ENCODE measurements around the gene SALL3. TPM values are rescaled to one million over a fixed set of nuclear protein-coding genes. Genes with fewer than 3 reads are reported as not detected.

Gene SALL3
- total and polyA plus RNA-seq, 2 of the 13 experiments (the other 11 are each of a cell fraction or from before 2014, with no cell fraction given) = not detected

DNA sequence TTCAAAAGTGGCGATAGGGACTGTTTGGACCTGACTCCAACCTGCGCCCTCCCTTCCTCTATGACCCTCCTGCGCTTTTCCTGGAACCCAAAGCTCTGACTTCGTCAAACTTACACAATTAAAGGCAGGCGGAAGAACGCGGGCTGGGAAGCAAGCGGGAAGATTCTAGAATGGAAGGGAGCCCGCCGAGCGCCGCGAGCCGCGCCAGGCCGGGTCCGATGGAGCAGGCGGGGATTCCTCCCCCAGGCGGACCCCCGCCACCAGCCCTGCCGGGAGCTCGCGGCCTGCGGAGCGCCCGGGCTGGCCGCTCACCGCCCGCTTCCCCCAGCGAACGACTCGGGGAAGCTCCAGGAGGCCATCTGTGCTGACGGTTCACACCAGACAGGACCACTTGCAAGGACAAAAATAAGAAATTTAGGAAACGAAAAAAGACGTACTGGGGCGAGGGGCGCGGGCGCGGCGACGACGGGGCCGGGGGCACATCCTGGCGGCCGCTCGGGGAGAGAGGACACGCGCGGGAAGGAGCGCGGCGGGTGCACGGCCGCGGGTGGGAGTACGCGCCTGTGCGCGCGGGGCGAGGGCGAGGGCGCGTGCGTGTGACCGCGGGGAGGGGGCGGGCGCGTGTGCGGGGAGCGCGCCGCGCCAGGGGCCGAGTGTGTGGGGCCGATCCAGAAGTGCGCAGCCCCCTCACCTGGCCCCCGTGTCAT, 1.1 kb upstream of the SALL3 start:
- H3K4me1 ChIP-seq (ENCODE audit: insufficient read depth, low read length) = no peaks in the 10 kb centered on the region
- H3K9me3 ChIP-seq (ENCODE audit: low read length) = no peaks in the 10 kb centered on the region
- no peak overlapping the region for H3K4me2 ChIP-seq (ENCODE audit: low read depth, low read length)
- ChIA-PET POLR2A (no interaction called here), CTCF (ENCODE audit: low intra/inter-chr PET ratio, low total read pairs) (no interaction called here)
- DNase-seq (ENCODE audit: low spot score) = no peak
- intact Hi-C loops (cut with micrococcal nuclease; ENCODE audit: unreplicated experiment) (no loop called here), in situ Hi-C loops (cut with HindIII; ENCODE audit: extremely low pct_ligation_motif_present, low pct_unique_long_range_greater_than_20kb) (loop anchor here (25.0 kb wide), 2 partner anchors 316 to 1066 kb away; no protein-coding TSS in a partner anchor)
- TF ChIP-seq SRSF9 (IDR thresholded peaks at IDR 0.05; ENCODE audit: borderline replicate concordance, insufficient read depth, low read depth, low read length, poor library complexity, severe bottlenecking) (no peak), NAIF1 (CRISPR knock-in tag; IDR thresholded peaks at IDR 0.05; ENCODE audit: borderline replicate concordance) (no peak), ZNF564 (CRISPR knock-in tag; IDR thresholded peaks at IDR 0.05) (no peak)
- TF ChIP-seq, protein P1, sequence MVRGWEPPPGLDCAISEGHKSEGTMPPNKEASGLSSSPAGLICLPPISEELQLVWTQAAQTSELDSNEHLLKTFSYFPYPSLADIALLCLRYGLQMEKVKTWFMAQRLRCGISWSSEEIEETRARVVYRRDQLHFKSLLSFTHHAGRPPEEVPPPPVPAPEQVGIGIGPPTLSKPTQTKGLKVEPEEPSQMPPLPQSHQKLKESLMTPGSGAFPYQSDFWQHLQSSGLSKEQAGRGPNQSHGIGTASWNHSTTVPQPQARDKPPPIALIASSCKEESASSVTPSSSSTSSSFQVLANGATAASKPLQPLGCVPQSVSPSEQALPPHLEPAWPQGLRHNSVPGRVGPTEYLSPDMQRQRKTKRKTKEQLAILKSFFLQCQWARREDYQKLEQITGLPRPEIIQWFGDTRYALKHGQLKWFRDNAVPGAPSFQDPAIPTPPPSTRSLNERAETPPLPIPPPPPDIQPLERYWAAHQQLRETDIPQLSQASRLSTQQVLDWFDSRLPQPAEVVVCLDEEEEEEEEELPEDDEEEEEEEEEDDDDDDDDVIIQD (CRISPR knock-in tag; IDR thresholded peaks at IDR 0.05; ENCODE audit: low read depth) = no peak
- TF ChIP-seq, protein P2, sequence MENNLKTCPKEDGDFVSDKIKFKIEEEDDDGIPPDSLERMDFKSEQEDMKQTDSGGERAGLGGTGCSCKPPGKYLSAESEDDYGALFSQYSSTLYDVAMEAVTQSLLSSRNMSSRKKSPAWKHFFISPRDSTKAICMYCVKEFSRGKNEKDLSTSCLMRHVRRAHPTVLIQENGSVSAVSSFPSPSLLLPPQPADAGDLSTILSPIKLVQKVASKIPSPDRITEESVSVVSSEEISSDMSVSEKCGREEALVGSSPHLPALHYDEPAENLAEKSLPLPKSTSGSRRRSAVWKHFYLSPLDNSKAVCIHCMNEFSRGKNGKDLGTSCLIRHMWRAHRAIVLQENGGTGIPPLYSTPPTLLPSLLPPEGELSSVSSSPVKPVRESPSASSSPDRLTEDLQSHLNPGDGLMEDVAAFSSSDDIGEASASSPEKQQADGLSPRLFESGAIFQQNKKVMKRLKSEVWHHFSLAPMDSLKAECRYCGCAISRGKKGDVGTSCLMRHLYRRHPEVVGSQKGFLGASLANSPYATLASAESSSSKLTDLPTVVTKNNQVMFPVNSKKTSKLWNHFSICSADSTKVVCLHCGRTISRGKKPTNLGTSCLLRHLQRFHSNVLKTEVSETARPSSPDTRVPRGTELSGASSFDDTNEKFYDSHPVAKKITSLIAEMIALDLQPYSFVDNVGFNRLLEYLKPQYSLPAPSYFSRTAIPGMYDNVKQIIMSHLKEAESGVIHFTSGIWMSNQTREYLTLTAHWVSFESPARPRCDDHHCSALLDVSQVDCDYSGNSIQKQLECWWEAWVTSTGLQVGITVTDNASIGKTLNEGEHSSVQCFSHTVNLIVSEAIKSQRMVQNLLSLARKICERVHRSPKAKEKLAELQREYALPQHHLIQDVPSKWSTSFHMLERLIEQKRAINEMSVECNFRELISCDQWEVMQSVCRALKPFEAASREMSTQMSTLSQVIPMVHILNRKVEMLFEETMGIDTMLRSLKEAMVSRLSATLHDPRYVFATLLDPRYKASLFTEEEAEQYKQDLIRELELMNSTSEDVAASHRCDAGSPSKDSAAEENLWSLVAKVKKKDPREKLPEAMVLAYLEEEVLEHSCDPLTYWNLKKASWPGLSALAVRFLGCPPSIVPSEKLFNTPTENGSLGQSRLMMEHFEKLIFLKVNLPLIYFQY (CRISPR knock-in tag; IDR thresholded peaks at IDR 0.05; ENCODE audit: borderline replicate concordance) = no peak
- H3K27me3 ChIP-seq (ENCODE audit: control insufficient read depth in 1 of 2, insufficient read depth in 2 of 2, low read length in 2 of 2) = peaks cover 0 to 9% of the 10 kb centered on the region in 2 experiments; a peak in 4 of 5 replicates
- no peak for FAIRE-seq
- no peak overlapping the region for H3K9ac ChIP-seq (ENCODE audit: insufficient read depth, low read depth, low read length)
- no peak overlapping the region for H2AFZ ChIP-seq (ENCODE audit: low read length)
- ATAC-seq = no peak
- BruUV-seq (replicated peaks) = no TSS peak
- 79% methylated on average over 80 of the region's 80 CpGs for WGBS (ENCODE audit: low lambda C conversion rate)
- H3K4me3 ChIP-seq (replicated peaks in 1 of 3; ENCODE audit: insufficient read depth in 1 of 3, low read depth in 2 of 3, low read length in 3 of 3) = no peak overlapping the region
- H3K79me2 ChIP-seq (ENCODE audit: insufficient read depth, low read length) = no peaks in the 10 kb centered on the region
- H3K27ac ChIP-seq (ENCODE audit: extremely low read length, insufficient read depth, low read length) = no peak overlapping the region
- no peaks in the 10 kb centered on the region for H3K36me3 ChIP-seq (replicated peaks in 1 of 2; ENCODE audit: control insufficient read depth in 1 of 2, insufficient read depth in 2 of 2, low read length in 2 of 2)
- no peaks in the 10 kb centered on the region for H4K20me1 ChIP-seq (ENCODE audit: insufficient read depth, low read length)
